Measurements from ENCODE around the gene FOSL2. TPM values are rescaled to one million over a fixed set of nuclear protein-coding genes. Genes with fewer than 3 reads are reported as not detected.
A peak's percentile ranks its signal among the peaks of the same experiment; 100 is the strongest.
"Not testable (repeated sequence)": the region's sequence is repeated elsewhere in the genome, so short reads cannot be mapped to it uniquely, and the experiment has no call there.

Gene FOSL2
- total RNA-seq, 2 donors from 2014 or later = 142 to 197 TPM

GRCh38 chr2:28367667-28368356 is 24.8 kb upstream of the FOSL2 start:
- intact Hi-C loops (cut with DNase I, micrococcal nuclease) = no loop called here
- DNase-seq = peak in 1 of 2 donors; percentile 61
- ATAC-seq = peak; percentile 62

- DNase-seq (no peak), ATAC-seq (no peak)
- intact Hi-C loops (cut with DNase I, micrococcal nuclease) = no loop called here
Measured at GRCh38 chr2:28368357-28368798, 24.3 kb upstream of the FOSL2 start.

- DNase-seq = no peak
- intact Hi-C loops (cut with DNase I, micrococcal nuclease) = no loop called here
- peak; percentile 28 for ATAC-seq
Measured at GRCh38 chr2:28369358-28369757, 23.3 kb upstream of the FOSL2 start.

- ATAC-seq = no peak
- intact Hi-C loops (cut with DNase I, micrococcal nuclease) = no loop called here
- no peak for DNase-seq
Measured at GRCh38 chr2:28370354-28370753, 22.3 kb upstream of the FOSL2 start.

GRCh38 chr2:28371728-28372127 is 20.9 kb upstream of the FOSL2 start:
- DNase-seq; ATAC-seq; intact Hi-C loops (cut with DNase I, micrococcal nuclease): not testable (repeated sequence)

GRCh38 chr2:28373854-28374253 is 18.8 kb upstream of the FOSL2 start:
- DNase-seq (no peak), ATAC-seq (no peak)
- intact Hi-C loops (cut with DNase I, micrococcal nuclease) = no loop called here

- DNase-seq (no peak), ATAC-seq (no peak)
- intact Hi-C loops (cut with DNase I, micrococcal nuclease) = no loop called here
Measured at GRCh38 chr2:28374331-28374730, 18.3 kb upstream of the FOSL2 start.

- intact Hi-C loops (cut with DNase I, micrococcal nuclease) = no loop called here
- ATAC-seq (no peak), DNase-seq (no peak)
Measured at GRCh38 chr2:28375236-28375635, 17.4 kb upstream of the FOSL2 start.

- ATAC-seq (no peak), DNase-seq (peak; percentile 18 to 24)
Measured at GRCh38 chr2:28375742-28376631, 16.7 kb upstream of the FOSL2 start.

GRCh38 chr2:28377195-28377816 is 15.4 kb upstream of the FOSL2 start:
- DNase-seq = peak; percentile 87 to 89
- peak; percentile 71 for ATAC-seq
- intact Hi-C loops (cut with DNase I, micrococcal nuclease) = no loop called here

More at GRCh38 chr2:28375742-28376631, 16.7 kb upstream of the FOSL2 start:
- intact Hi-C loops (cut with DNase I, micrococcal nuclease) = no loop called here

- intact Hi-C loops (cut with DNase I, micrococcal nuclease) = no loop called here
- DNase-seq (peak; percentile 80 to 93), ATAC-seq (peak; percentile 79)
Measured at GRCh38 chr2:28377984-28378678, 14.5 kb upstream of the FOSL2 start.

GRCh38 chr2:28378679-28379584 is 13.7 kb upstream of the FOSL2 start:
- intact Hi-C loops (cut with DNase I, micrococcal nuclease) = no loop called here
- ATAC-seq (no peak), DNase-seq (peak; percentile 14 to 21)

- DNase-seq (no peak), ATAC-seq (no peak)
- intact Hi-C loops (cut with DNase I, micrococcal nuclease) = no loop called here
Measured at GRCh38 chr2:28380219-28380618, 12.4 kb upstream of the FOSL2 start.

- intact Hi-C loops (cut with DNase I, micrococcal nuclease) = no loop called here
- DNase-seq = peak; percentile 53 to 82
- ATAC-seq = peak; percentile 33
Measured at GRCh38 chr2:28381225-28382180, 11.2 kb upstream of the FOSL2 start.

- peak; percentile 44 for ATAC-seq
- intact Hi-C loops (cut with DNase I, micrococcal nuclease) = no loop called here
- DNase-seq = peak in 1 of 2 donors; percentile 44
Measured at GRCh38 chr2:28382755-28383154, 9.9 kb upstream of the FOSL2 start.

- intact Hi-C loops (cut with DNase I, micrococcal nuclease) = no loop called here
- DNase-seq = no peak
- no peak for ATAC-seq
Measured at GRCh38 chr2:28387082-28387960, 5.3 kb upstream of the FOSL2 start.

All from left colon (tissue), 2 donors.